ENCODE results near the gene PIK3R6. TPM values are rescaled to one million over a fixed set of nuclear protein-coding genes. Genes with fewer than 3 reads are reported as not detected.

Gene PIK3R6
- total RNA-seq, 4 donors from 2014 or later: 0.22 to 2.5 (median 0.35) TPM

DNA sequence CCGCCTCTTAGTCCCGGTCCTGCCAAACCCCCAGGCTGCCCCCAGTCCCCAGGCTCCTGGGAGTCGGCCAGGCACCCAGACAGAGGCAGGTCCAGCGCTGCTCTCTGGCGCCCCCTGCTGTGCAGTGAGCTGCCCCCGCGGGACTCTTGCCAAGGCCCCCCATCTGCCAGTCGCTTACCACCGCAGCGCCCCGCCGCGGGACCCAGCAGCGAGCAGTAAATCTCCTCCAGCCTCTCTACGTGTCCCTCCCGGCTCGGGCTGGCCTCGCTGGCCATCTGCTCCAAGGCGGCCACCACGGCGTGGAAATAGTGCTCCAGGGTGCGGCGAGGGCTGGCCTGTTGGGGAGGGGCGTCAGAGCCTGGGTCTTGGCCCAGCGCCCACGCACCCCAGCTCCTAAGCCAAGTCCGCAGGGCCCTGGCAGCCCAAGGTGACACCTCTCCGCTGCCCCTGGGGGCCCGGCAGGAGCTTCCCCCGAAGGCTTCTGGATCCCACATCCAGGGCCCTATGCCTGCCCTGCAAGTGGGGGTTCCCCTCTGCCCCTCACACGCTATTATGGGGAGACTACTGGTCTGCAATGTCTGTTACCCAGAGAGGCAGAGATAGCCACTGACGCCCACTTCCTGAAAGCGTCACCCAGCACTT is 34.6 kb downstream of the PIK3R6 start:
- no peaks in the 10 kb centered on the region for H3K9me3 ChIP-seq
- TF ChIP-seq POLR2A (IDR thresholded peaks at IDR 0.05): no peak
- TF ChIP-seq, protein P1, sequence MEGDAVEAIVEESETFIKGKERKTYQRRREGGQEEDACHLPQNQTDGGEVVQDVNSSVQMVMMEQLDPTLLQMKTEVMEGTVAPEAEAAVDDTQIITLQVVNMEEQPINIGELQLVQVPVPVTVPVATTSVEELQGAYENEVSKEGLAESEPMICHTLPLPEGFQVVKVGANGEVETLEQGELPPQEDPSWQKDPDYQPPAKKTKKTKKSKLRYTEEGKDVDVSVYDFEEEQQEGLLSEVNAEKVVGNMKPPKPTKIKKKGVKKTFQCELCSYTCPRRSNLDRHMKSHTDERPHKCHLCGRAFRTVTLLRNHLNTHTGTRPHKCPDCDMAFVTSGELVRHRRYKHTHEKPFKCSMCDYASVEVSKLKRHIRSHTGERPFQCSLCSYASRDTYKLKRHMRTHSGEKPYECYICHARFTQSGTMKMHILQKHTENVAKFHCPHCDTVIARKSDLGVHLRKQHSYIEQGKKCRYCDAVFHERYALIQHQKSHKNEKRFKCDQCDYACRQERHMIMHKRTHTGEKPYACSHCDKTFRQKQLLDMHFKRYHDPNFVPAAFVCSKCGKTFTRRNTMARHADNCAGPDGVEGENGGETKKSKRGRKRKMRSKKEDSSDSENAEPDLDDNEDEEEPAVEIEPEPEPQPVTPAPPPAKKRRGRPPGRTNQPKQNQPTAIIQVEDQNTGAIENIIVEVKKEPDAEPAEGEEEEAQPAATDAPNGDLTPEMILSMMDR (IDR thresholded peaks at IDR 0.05): peak in 2 of 6 experiments; percentile 13 to 30
- no peaks in the 10 kb centered on the region for H3K36me3 ChIP-seq
- 69 to 73% methylated on average over 3 to 6 of the region's 33 CpGs for WGBS, 2 donors
- H3K27ac ChIP-seq: no peak overlapping the region
- H3K4me3 ChIP-seq: no peak overlapping the region
- peaks cover 0 to 70% (median 0%) of the 10 kb centered on the region in 4 donors for H3K27me3 ChIP-seq
- no peaks in the 10 kb centered on the region for H3K4me1 ChIP-seq
- no peak for DNase-seq
- intact Hi-C loops (cut with DNase I): no loop called here

DNA sequence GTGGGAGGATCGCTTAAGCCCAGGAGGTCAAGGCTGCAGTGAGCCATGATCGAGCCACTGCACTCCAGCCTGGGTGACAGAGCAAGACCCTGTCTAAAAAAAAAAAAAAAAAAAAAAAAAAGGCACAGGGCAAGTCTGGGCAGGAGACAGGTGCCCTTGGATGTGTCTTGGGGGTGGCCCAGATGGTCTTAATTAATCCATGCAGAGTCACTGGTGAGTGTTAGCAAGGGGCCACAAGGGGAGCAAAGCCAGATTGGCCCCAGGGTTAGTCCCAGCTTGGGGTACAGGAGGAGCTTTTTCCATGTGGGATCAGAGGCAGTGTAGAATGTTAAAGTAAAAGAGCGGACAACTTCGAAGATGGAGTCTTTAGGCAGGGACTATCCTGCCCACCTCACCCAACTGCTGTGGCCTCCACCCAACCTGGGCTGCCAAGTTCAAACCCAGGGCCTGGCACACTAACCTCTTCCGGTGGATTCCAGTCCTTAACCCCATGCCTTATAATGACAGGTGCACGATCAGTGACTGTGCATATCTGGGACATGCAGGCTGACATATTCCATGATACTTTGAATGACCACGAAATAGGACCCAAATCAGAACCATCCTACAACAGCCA is 36.1 kb downstream of the PIK3R6 start:
- intact Hi-C loops (cut with DNase I): no loop called here
- WGBS, 2 donors: 86 to 88% methylated on average over 5 to 6 of the region's 7 CpGs
- TF ChIP-seq, protein P1 (IDR thresholded peaks at IDR 0.05): no peak
- TF ChIP-seq POLR2A (IDR thresholded peaks at IDR 0.05): no peak
- no peaks in the 10 kb centered on the region for H3K36me3 ChIP-seq
- H3K4me3 ChIP-seq: no peak overlapping the region
- no peaks in the 10 kb centered on the region for H3K9me3 ChIP-seq
- DNase-seq: no peak
- H3K27ac ChIP-seq: no peak overlapping the region
- H3K4me1 ChIP-seq: no peaks in the 10 kb centered on the region
- H3K27me3 ChIP-seq: peaks cover 0 to 59% (median 0%) of the 10 kb centered on the region in 4 donors

DNA sequence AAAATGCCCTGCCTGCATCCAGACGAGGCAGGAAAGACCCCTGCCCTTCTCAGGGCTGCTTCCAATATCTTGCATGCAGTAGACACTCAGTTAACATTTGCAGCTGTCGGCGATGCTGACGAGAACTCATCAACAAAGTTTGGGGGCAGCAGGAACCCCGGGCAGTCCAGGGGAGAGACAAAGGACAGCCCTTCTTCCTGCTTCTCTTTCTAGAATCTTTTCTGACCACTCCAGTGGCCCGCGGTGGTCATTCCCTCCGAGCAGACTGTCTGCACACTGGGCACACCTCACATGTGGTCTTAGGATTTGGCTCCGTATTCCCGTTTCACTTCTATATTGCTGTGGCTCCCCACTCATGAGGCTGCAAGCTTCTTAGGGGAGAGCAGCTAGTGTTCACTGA is 37.3 kb downstream of the PIK3R6 start:
- H3K4me3 ChIP-seq: no peak overlapping the region
- 81 to 83% methylated on average over 7 to 9 of the region's 10 CpGs for WGBS, 2 donors
- H3K4me1 ChIP-seq: no peaks in the 10 kb centered on the region
- no peaks in the 10 kb centered on the region for H3K9me3 ChIP-seq
- intact Hi-C loops (cut with DNase I): no loop called here
- no peak for DNase-seq
- H3K27ac ChIP-seq: no peak overlapping the region
- TF ChIP-seq POLR2A (IDR thresholded peaks at IDR 0.05): no peak
- TF ChIP-seq, protein P1 (IDR thresholded peaks at IDR 0.05): no peak
- no peaks in the 10 kb centered on the region for H3K36me3 ChIP-seq
- peaks cover 0 to 49% (median 0%) of the 10 kb centered on the region in 4 donors for H3K27me3 ChIP-seq

DNA sequence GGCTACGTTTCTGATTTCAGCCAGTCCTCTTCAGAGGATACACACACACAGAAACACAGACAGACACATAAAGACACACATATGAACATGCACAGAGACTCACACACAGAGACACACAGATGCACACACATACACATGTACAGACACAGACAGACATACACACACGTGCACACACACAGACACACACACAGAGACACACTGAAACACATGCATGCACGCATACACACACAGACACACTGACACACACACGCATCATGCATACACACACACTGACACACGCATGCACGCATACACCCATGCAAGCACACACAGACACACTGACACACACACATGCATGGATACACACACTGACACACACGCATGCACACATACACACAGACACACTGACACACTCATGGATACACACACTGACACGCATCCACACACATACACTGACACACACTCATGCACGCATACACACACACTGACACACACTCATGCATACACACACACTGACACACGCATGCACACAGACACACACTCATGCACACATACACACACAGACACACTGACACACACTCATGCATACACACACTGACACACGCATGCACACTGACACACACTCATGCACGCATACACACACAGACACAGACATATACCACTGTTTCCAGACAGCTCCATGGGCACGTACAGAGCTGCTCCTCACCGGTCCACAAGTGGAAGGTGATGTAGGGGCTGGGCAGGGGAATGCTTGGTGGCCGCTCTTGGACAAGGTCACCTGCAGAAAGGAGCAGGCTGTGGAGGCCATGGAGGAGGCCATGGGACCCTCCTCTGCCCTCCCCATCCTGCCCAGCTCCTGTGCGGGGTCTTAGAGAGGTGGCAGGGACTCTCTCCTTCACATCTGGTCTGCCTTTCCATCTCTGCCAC is 38.2 kb downstream of the PIK3R6 start:
- no peaks in the 10 kb centered on the region for H3K36me3 ChIP-seq
- TF ChIP-seq POLR2A (IDR thresholded peaks at IDR 0.05): no peak
- TF ChIP-seq, protein P1 (IDR thresholded peaks at IDR 0.05): no peak
- H3K4me3 ChIP-seq: no peak overlapping the region
- no peaks in the 10 kb centered on the region for H3K4me1 ChIP-seq
- 91 to 93% methylated on average over 11 to 14 of the region's 16 CpGs for WGBS, 2 donors
- peaks cover 0 to 40% (median 0%) of the 10 kb centered on the region in 4 donors for H3K27me3 ChIP-seq
- intact Hi-C loops (cut with DNase I): no loop called here
- no peak overlapping the region for H3K27ac ChIP-seq
- DNase-seq: no peak
- H3K9me3 ChIP-seq: peaks cover 0 to 7% (median 5%) of the 10 kb centered on the region in 3 donors

DNA sequence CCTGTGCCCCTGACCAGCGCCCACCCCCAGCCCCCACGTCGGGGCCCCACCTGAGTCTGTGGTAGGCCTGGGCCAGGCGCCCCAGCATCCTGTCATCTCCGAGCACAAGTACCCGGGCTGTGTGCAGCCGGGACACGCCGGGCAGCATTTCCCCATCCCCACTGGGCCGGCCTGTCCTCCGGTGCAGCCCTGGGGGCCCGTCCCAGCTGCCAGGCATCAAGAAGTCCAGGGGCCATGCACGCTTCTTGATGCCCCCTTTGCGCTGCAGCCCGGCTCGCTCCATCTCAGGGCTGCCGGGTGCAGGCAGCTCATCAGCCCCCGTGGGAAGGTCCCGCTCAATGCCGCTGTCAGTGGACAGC is 39.0 kb downstream of the PIK3R6 start:
- H3K4me1 ChIP-seq: no peaks in the 10 kb centered on the region
- peaks cover 0 to 13% (median 7%) of the 10 kb centered on the region in 3 donors for H3K9me3 ChIP-seq
- intact Hi-C loops (cut with DNase I): no loop called here
- no peak overlapping the region for H3K4me3 ChIP-seq
- H3K36me3 ChIP-seq: no peaks in the 10 kb centered on the region
- no peak overlapping the region for H3K27ac ChIP-seq
- H3K27me3 ChIP-seq: peaks cover 0 to 34% (median 0%) of the 10 kb centered on the region in 4 donors
- 90 to 100% methylated on average over 4 of the region's 20 CpGs for WGBS, 2 donors
- DNase-seq: no peak
- TF ChIP-seq, protein P1 (IDR thresholded peaks at IDR 0.05): no peak
- TF ChIP-seq POLR2A (IDR thresholded peaks at IDR 0.05): no peak

All from esophagus squamous epithelium (tissue), 5 donors.